ENCODE data around the gene CDC42BPG. TPM values are rescaled to one million over a fixed set of nuclear protein-coding genes. Genes with fewer than 3 reads are reported as not detected.

Gene CDC42BPG
- total and polyA plus RNA-seq, 10 of the 15 experiments (the other 5 are each of a cell fraction or from before 2014, with no cell fraction given), result 0.02 to 1.3 (median 0.09) TPM; not detected in 1

GRCh38 chr11:64853709-64854108 is 9.3 kb upstream of the CDC42BPG start:
- Histone ChIP-seq H3K9ac (ENCODE audit: control insufficient read depth, insufficient read depth, low read length) (peak overlapping the region; percentile 47), H2AFZ (ENCODE audit: control insufficient read depth, low read depth, low read length) (no peak overlapping the region), H3K36me3 (ENCODE audit: control insufficient read depth in 2 of 2, insufficient read depth in 2 of 2, low read length in 1 of 2) (peaks cover 20 to 49% of the 10 kb centered on the region in 2 experiments), H3K9me3 (replicated peaks; ENCODE audit: control insufficient read depth, insufficient read depth, low read length) (no peaks in the 10 kb centered on the region), H3K4me2 (ENCODE audit: control insufficient read depth, insufficient read depth) (peak overlapping the region; percentile 40), H3K4me3 (peak overlapping the region; percentile 21; the same call in 1 of the 2 replicates), H3K79me2 (ENCODE audit: control insufficient read depth, insufficient read depth, low read length) (peaks cover 36% of the 10 kb centered on the region), H4K20me1 (ENCODE audit: control insufficient read depth, insufficient read depth) (no peaks in the 10 kb centered on the region), H3K4me1 (ENCODE audit: control insufficient read depth, insufficient read depth, low read length) (peaks cover 96% of the 10 kb centered on the region), H3K27ac (ENCODE audit: control insufficient read depth, insufficient read depth) (peak overlapping the region; percentile 97), H3K27me3 (replicated peaks in 1 of 2; ENCODE audit: control insufficient read depth in 2 of 2, insufficient read depth in 2 of 2, low read length in 1 of 2) (no peaks in the 10 kb centered on the region)
- DNase-seq (ENCODE audit: low read depth, low spot score), result no peak
- POLR2A ChIA-PET, result interaction anchor here (1.1 to 24.3 kb wide), 7 partner anchors 10 to 409 kb away, joined by 3 to 620 read pairs (median 4); partner anchors contain the start of genes EHD1 and SF1
- no TSS peak for BruUV-seq (replicated peaks)
- CTCF ChIA-PET, result interaction anchor here (0.7 to 28.8 kb wide), 3 partner anchors 10 to 68 kb away, joined by 3 to 1208 read pairs (median 374); partner anchors contain the start of gene EHD1
- TF ChIP-seq POLR2AphosphoS5 (IDR thresholded peaks at IDR 0.05; ENCODE audit: low read length) (peak; percentile 27; the same call in 1 of the 2 replicates), TCF3 (IDR thresholded peaks at IDR 0.05; ENCODE audit: borderline replicate concordance, insufficient read depth, low read depth, low read length) (0 out of 2 replicates have a peak, but pooled peaks have one; percentile 20), ZNF687 (IDR thresholded peaks at IDR 0.05) (peak; percentile 51; the same call in 1 of the 2 replicates), TCF12 (IDR thresholded peaks at IDR 0.05; ENCODE audit: low read depth, low read length) (0 out of 2 replicates have a peak, but pooled peaks have one; percentile 19), ZSCAN29 (IDR thresholded peaks at IDR 0.05) (no peak), PAX5 (IDR thresholded peaks at IDR 0.05; ENCODE audit: borderline replicate concordance, low read depth, low read length) (0 out of 2 replicates have a peak, but pooled peaks have one; percentile 15), HDGF (IDR thresholded peaks at IDR 0.05) (peak; percentile 13; the same call in 1 of the 2 replicates), IKZF1 (conservative IDR thresholded peaks at IDR 0.05) (no peak), CBX3 (IDR thresholded peaks at IDR 0.05; ENCODE audit: borderline replicate concordance, low read depth) (no peak)
- no peak for ATAC-seq
- FAIRE-seq, result no peak
- SMC1A ChIA-PET (ENCODE audit: uncharacterized antibody, unreplicated experiment), result interaction anchor here (1.0 to 12.7 kb wide), 5 partner anchors 10 to 40 kb away, joined by 3 to 306 read pairs (median 6); partner anchors contain the start of gene EHD1
- intact Hi-C loops (cut with micrococcal nuclease; ENCODE audit: unreplicated experiment) (no loop called here), in situ Hi-C loops (cut with MboI) (no loop called here)
- RAD21 ChIA-PET (ENCODE audit: unreplicated experiment), result interaction anchor here (1.1 to 12.9 kb wide), 5 partner anchors 11 to 46 kb away, joined by 3 to 316 read pairs (median 6); partner anchors contain the start of gene EHD1
- 31% methylated on average over 27 of the region's 27 CpGs for WGBS (ENCODE audit: insufficient coverage, insufficient replicate concordance, low lambda C conversion rate, missing lambda C conversion rate)
